HG02981 (cell line): ENCODE measurements around the gene PBX4.

ENCODE experiments used
- ATAC-seq: cut with Tn5 transposase; IDR thresholded peaks from one replicate; pipeline ENCODE4 v1.9.1; 2021; ENCODE audit warnings: mild to moderate bottlenecking, moderate library complexity; ENCODE audit not compliant: unreplicated experiment

PBX4 gene

DNA sequence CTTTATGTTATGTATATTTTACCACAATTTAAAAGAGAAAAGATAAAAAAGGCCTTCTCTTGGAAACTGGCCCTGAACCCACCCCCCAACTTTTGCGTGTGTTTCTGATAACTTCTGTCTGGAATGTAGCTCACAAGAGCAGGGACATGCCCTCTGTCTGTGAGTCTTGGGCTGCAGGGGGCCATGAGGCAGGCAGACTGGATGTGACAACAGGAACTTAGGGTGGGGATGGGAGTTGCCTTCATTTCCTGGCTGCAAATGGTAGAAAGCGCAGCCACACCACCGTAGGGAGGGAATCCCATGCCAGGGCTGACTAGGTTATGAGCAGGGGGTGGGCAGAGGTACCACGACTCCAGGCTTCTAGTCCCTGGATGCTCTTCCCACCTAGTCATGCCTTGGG, 58.6 kb downstream of the PBX4 start:
- no peak for ATAC-seq

DNA sequence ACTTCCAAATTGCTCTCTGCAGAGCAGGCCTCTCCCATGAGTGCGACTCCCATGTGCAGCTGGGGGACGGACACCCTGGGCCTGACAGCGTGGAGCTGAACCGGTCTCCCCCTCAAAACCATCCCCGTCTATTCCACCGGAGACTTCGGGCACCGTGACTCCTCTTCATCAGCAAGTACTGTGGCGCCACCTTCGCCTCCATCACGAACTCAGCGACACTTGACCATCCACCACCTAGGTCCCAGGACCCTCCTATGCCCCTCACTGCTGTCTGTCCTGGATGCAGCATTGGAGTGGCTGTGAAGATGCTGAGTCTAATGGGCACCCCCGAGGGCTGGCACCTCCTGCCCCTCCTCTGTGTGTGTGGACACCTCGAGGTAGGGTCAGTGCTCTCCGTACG, 59.9 kb downstream of the PBX4 start:
- no peak for ATAC-seq

DNA sequence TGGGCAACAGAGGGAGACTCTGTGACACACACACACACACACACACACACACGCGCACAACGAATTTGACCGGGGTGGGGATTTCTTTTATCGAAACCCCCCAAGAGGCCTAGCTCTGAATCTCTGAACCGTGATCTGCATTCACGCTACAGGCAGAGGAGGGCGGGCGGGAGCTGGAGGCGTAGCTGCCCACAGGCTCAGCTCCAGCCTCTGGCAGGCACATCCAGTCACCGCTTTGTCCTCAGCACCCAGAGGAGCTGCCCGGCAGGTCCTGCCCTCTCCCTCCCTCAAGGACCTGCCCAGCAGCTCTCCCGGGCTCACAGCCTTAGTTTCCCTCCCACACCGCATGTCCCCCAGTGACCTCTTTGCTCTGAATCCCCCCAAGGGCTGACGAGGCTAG, 60.4 kb downstream of the PBX4 start:
- no peak for ATAC-seq

DNA sequence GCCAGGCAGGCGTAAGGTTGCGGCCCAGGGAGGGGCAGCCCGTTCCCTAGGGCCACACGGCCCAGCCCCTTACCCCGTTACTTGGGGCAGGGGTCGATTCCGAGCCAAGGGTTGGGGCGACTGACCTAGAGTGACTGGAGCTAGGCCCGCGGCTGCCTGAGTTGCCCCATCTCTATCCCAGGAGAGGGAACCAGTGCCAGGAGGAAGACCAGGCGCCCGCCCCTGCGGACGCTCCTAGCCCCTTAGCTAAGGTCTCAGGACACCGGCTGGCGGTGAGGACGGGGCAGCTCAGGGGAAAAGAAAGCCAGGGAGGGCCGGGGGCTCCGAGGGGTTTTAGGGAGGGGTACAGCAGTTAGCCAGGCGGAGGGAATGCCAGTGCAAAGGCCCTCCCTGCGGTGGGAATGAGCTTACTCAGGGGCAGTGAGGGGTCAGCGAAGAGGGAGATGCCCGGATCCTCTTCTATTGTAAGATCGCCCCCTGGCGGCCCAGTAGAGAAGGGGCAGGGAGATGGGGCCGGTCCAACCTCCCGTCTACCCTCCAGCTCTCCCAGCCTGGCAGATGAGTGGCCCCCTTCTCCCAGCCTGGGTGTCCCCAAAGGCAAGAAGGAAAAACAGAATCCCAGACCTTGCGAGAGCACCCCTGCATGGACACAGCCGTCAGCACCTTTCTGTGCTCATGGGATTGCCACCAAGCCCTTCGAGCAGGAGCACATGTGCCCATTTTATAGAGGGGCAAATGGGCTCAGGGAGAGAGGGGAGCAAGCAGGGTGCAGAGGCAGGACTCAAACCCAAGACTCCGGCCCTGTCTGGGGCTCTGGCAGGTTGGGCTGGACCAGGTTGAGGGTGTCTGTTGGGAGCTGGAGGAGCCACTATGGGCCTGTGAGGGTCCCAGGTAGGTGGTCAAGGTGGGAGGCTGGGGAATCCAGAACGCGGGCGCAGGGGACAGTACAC, 64.1 kb downstream of the PBX4 start:
- ATAC-seq: no peak

DNA sequence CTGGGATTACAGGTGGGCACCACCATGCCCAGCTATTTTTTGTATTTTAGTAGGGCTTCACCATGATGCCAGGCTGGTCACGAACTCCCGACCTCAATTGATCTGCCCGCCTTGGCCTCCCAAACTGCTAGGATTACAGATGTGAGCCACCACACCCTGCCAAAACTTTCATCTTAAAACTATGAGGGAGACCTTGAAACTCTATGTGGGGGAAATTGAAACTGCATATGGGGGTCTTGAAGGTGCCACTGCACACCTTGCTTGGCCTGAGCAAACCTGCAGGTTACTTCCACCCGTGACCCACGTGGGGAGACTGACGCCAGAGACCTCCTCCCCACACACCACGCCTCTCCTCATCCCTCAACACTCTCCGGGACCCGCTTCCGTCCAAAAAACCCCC, 64.8 kb downstream of the PBX4 start:
- ATAC-seq: no peak

DNA sequence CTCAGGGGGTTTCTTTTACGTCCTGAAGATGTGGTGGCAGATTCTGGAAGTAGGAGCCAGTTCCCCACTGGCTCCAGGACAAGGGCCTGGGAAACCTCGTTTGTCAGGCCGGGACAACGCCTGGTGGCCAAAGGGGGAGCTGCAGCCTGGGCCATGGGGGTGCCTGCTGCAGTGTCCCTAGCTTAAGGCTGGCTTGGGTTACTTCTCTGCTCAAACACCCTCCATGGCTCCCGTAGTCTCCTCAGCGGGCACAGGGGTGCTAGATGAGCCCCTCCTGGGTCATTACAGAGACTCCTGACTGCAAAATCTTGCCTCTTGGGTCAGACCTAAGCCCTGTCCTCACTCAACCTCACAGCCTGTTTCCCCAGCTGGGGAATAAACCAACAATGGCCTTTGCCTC, 65.7 kb downstream of the PBX4 start:
- ATAC-seq: no peak

DNA sequence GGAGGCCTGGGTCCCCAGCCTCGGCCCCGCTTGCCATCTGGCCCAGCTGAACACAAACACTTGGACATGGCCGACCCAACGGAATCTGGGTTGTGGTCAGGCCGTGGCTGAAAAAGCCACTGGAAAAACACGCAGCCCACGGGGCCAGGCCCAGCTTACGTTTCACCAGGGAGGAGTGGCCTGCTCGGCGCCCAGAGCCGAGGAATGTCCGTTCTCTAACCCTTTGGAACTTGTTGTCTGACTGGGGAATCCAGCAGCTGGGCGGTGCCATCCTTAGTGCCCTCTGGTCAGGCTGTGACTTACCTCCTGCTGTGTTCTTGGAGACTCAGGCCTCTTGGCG, 66.7 kb downstream of the PBX4 start:
- no peak for ATAC-seq

DNA sequence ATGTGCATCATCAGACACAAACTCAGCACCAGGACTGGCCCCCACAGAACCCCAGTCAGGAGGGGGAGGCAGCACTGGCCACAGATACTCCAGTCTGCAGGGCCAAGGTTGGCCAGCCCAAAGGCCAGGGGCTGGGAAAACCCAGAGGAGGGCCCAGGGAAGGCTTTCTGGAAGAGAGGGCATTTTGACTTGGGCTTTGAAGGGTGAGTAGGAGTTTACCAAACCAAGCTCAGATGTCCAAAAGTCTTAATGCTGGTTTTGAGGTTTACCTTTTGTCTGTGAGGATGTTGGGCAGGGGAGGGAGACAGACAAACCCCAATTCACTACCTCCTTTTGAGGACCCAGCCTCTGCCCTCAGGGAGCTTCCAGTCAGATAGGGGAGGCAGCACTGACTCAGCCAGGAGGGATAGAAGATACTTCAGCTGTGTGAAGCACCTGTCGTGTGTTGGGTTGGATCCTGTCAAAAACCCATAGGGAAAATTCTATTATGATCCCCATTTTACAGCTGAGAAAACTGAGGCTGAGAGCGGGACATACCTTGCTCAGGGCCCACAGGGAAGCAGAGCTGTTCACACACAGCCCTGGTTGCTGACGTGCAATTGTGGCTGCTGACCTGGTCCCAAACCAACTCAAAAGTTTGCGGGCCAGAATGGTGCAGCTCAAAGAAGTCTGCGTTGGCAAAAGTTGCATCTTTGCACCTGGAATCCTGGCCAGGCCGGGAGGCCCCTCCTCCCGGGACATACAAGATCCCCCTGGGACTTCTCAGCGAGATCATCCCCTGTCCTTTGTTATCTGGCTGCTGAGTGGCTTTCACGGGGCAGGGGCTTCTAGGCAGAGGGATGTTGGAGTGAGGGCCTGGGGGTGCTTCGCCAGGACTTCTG, 67.3 kb downstream of the PBX4 start:
- no peak for ATAC-seq

DNA sequence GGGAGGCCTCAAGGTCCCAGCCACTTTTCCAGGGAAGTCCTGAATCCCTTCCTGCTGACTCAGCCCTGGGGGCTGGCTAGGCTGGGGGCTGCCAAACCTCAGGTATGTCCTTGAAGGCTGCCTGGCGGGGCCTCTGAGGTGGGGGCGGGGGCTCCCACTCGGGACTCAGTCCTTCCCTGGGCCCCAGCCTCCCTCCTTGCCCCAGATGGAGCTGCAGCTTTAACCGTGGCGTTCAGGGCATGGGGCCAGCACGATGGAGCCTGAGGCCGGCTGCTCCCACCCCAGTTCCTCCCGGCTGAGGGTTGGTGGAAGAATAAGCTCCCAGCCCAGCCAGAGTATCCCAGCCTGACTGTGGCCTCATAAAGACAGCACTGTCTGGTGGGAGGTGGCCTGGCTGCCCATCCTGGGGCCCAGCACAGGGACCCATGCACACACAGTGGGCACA, 68.0 kb downstream of the PBX4 start:
- no peak for ATAC-seq

DNA sequence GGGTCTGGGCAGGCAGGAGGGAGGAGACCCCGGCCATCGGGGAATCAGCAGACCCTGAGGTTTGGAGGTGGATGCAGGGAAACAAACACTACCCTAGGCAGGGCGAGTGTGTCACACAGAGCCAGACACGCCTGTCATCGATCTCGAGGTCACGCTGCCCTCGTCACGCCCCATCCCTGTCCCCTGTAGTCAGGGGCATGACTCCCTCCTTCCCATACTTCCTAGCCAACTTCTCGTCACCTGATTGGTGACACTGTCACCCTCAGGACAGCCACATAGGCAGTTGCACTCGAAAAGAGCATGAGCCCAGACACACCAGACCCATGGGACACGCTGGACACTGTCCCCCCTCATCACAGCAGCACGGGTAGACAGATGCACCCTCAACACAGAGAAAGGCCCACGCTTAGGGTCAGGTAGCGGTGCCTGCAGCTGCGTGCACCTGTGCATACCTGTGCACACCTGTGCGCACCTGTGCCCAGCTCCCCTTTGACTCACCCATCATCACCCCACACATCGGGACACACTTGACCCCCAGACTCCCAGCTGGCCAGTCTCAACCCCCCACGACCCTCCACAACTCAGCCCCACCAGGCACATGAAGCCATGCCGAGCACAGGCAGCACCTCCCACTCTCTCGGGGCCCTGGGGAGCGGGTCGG, 68.6 kb downstream of the PBX4 start:
- ATAC-seq: no peak

DNA sequence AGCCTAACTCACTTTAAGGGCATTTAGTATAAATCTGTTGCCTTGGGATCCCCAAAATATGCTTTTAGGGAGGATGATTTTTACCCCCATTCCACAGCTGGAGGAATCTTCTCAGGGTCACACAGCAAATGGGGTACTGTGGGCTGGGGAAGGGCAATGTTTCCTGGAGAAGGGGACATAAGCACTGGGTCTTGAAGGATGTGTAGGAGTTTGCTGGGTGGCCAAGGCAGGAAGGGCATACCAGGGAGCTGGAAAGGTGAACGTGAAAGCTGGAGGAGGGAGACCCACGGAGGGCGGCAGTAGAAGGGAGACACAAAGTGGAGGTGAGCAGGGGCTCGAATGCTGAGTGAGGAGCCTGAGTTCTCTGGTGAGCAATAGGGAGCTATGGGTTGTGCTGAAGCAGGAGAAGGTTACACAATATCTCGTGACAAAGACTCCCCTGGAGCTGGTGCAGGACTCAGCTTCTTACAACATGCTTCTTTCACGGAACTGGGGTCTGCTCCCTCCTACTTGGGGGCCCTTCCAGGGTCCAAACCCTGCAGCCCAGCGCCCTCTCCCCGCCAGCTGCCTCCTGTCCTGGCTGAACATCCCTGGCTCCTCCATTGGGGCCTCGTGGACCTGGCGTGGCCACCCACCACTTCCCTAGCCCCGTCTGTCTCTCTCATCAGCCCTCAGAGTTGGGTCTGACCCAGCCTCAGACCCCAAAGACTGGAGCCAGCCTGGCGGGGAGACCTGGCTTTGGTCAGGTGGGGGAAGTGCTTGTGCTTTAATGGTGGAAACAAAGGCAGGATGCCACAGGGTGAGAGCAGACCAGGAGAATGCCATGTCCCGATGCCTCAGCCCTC, 69.3 kb downstream of the PBX4 start:
- ATAC-seq: no peak

DNA sequence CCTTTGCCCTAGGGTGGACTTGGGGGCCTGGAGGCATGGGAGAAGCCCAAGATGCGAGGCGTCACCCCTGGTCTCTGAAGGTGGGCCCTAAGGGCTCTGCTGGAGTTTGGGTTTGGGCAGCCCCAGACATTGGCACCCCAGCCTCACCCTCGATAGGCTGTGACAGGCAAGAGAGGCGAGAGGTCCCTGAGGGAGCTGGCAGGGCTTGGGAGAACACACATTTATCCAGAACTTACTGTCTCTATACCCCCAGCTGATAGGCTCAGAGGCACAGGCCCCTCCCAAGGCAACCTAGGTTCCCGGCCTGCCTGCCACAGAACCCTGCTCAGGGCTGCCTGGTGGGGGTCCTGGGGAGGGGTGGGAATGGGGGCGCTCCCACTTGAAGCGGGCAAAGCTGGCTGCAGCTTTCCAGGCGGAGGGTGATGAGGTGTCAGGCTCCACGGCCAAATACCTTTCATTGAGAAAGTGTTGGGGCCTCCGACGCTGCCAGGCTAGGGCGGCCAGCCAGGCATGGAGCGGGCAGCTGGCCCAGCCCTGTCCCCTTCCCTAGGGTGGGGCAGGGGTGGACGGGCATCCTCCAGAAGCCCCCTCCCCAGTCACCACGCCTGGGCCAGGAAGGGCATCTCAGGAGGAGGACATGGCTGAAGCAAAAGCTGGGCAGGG, 70.7 kb downstream of the PBX4 start:
- ATAC-seq: no peak

DNA sequence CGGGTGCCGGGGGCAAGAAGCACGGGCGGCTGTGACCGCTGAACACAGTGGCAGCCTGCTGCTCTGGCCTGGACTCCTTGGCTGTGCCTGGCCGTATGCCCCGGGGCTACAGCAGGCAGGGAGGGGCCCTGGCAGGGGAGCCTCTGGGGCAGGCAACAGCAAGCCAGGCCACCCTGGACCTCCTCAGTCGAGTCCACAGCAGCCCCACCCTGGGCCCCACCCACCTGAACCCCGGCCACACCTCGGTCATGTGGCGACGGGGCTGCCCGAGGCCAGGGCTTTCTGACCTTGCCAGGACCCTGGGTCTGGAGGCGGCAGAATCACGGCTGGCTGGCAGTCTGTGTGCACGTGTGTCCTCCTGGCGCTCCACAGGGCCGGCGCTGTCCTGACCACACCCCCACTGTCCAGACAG, 71.7 kb downstream of the PBX4 start:
- ATAC-seq: no peak

DNA sequence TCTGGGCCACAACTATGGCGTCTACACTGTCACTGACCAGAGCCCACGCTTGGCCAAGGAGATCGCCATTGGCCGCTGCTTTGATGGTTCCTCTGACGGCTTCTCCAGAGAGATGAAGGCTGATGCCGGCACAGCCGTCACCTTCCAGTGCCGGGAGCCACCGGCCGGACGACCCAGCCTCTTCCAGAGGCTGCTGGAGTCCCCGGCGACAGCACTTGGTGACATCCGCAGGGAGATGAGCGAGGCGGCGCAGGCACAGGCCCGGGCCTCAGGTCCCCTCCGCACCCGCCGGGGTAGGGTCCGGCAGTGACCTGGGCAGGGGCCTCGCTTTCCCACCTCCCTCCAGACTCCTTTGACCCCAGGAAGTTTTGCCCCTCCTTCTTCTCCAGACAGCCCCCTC, 72.8 kb downstream of the PBX4 start:
- ATAC-seq: no peak

DNA sequence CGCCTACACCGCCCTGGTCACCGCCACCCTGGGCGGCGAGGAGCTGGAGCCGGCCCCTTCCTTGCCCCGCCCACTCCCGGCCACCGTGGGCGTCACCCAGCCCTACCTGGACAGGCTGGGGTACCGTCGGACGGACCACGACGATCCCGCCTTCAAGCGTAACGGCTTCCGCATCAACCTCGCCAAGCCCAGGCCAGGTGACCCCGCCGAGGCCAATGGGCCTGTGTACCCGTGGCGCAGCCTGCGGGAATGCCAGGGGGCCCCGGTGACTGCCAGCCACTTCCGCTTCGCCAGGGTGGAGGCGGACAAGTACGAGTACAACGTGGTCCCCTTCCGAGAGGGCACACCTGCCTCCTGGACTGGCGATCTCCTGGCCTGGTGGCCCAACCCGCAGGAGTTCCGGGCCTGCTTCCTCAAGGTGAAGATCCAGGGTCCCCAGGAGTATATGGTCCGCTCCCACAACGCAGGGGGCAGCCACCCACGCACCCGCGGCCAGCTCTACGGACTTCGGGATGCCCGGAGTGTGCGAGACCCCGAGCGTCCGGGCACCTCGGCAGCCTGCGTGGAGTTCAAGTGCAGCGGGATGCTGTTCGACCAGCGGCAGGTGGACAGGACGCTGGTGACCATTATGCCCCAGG, 73.4 kb downstream of the PBX4 start:
- no peak for ATAC-seq

DNA sequence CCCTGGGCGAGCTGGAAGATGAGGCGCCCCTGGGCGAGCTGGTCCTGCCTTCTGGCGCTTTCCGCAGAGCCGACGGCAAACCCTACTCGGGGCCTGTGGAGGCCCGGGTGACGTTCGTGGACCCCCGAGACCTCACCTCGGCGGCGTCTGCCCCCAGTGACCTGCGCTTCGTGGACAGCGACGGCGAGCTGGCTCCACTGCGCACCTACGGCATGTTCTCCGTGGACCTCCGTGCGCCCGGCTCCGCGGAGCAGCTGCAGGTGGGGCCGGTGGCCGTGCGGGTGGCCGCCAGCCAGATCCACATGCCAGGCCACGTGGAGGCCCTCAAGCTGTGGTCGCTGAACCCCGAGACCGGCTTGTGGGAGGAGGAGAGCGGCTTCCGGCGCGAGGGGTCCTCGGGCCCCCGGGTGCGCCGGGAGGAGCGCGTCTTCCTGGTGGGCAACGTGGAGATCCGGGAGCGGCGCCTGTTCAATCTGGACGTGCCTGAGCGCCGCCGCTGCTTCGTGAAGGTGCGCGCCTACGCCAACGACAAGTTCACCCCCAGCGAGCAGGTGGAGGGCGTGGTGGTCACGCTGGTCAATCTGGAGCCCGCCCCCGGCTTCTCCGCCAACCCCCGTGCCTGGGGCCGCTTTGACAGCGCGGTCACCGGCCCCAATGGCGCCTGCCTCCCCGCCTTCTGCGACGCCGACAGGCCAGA, 74.1 kb downstream of the PBX4 start:
- ATAC-seq: no peak

DNA sequence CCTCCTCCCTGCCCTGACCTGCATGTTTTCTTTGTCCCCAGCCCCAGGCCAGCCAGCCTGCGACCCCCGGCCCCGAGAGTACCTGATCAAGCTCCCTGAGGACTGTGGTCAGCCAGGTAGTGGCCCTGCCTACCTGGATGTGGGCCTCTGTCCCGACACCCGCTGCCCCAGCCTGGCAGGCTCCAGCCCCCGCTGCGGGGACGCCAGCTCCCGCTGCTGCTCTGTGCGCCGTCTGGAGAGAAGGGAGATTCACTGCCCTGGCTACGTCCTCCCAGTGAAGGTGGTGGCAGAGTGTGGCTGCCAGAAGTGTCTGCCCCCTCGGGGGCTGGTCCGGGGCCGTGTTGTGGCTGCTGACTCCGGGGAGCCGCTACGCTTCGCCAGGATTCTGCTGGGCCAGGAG, 74.8 kb downstream of the PBX4 start:
- no peak for ATAC-seq

DNA sequence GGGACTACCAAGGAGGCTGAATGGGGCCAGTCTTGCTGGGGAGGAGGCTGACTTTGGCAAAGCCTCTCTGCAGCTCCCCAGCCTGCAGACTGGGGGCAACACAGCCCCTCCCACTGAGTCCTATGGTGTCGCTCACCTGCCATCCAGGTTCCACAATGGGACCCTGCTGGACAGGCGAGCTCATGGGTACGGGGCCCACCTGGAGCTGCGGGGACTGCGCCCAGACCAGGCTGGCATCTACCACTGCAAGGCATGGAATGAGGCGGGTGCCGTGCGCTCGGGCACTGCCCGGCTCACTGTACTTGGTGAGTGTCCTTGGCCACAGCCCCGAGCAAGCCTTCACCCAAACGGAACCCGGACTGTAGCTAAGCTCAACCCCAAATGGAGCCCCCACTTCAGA, 75.4 kb downstream of the PBX4 start:
- ATAC-seq: no peak

DNA sequence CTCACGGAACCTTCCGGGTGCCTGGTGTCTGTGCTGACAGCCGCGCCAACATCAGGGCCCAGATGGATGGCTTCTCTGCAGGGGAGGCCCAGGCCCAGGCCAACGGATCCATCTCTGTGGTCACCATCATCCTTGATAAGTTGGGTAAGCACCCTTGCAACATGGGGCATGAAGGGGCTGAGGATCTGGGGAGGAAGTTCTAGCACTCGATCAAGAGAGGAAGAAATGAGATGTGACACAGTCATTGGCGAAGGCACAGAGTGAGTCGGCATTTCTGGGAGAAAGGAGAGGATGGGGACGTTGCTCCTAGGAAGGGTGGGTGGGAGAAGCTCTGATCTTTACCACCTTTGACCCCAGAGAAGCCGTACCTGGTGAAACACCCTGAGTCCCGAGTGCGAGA, 76.0 kb downstream of the PBX4 start:
- no peak for ATAC-seq
